A673 (cell line): Measurements from ENCODE around the gene RAD23B.

Experiments
- EZH2 ChIP-seq: fragments of 200-600 bp; sonication (generic); IDR thresholded peaks from 2 replicates; pipeline ENCODE4 v1.6.1; 2017; ENCODE audit warnings: borderline replicate concordance, low read depth, mild to moderate bottlenecking, mixed read lengths, antibody characterized with exemption, low read length; ENCODE audit not compliant: poor library complexity, severe bottlenecking
- TF ChIP-seq, protein P1 (sequence below): fragments of 300-800, 200-600 bp; sonication (generic); conservative IDR thresholded peaks from 2 replicates; pipeline ENCODE4 v1.5.1; 2017; ENCODE audit warnings: low read depth, mild to moderate bottlenecking, antibody characterized with exemption, low read length, moderate library complexity, mixed read lengths

DNA sequence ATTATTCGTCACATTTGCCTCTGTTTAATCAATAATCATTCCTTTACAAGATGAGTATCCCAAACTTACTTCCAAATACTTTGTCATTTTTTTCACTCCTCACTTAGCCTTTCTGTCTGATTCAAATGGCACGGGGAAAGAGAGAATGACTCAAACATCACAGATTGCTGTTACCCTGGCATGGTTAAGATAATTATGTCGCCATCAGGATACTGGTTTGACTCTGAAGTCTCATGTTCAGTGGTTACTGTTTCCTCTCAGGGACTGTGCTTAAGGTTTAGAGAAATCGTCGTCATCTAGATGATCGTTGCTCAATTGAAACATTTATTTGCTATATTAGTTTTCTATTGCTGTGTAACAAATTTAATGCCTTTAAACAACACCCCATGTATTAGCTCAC lies 45.2 kb upstream of the RAD23B start:
- TF ChIP-seq, protein P1, sequence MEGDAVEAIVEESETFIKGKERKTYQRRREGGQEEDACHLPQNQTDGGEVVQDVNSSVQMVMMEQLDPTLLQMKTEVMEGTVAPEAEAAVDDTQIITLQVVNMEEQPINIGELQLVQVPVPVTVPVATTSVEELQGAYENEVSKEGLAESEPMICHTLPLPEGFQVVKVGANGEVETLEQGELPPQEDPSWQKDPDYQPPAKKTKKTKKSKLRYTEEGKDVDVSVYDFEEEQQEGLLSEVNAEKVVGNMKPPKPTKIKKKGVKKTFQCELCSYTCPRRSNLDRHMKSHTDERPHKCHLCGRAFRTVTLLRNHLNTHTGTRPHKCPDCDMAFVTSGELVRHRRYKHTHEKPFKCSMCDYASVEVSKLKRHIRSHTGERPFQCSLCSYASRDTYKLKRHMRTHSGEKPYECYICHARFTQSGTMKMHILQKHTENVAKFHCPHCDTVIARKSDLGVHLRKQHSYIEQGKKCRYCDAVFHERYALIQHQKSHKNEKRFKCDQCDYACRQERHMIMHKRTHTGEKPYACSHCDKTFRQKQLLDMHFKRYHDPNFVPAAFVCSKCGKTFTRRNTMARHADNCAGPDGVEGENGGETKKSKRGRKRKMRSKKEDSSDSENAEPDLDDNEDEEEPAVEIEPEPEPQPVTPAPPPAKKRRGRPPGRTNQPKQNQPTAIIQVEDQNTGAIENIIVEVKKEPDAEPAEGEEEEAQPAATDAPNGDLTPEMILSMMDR = no peak
- TF ChIP-seq EZH2 = no peak
